Activated CD8-positive, alpha-beta T cell treated with anti-CD3 and anti-CD28 coated beads for 36 hours (primary cell): ENCODE data around the gene PRDM2. TPM values are rescaled to one million over a fixed set of nuclear protein-coding genes. Genes with fewer than 3 reads are reported as not detected.
"Not testable (repeated sequence)": the region's sequence is repeated elsewhere in the genome, so short reads cannot be mapped to it uniquely, and the experiment has no call there.

Experiments
- ATAC-seq: fragments of 200-7000 bp; cut with Tn5 transposase; one replicate; pipeline ENCODE4 v1.10.0; 2021; ENCODE audit warnings: mild to moderate bottlenecking, moderate library complexity
- CTCF ChIA-PET: fragments of 350-600 bp; sonication (Branson Sonifier 250); formaldehyde crosslinking; loops from one replicate; lab custom pipeline; 2021; ENCODE audit warnings: antibody characterized with exemption; lab: Charles Lee
- POLR2A ChIA-PET: fragments of 350-600 bp; sonication (Branson Sonifier 250); formaldehyde crosslinking; loops from one replicate; lab custom pipeline; 2021; ENCODE audit warnings: antibody characterized with exemption; lab: Charles Lee
- DNase-seq: peaks from one replicate; pipeline ENCODE4 v3.0.0-alpha.2; 2020
- H3K27ac Mint-ChIP-seq: one replicate; pipeline ENCODE4 v1.8.0; 2021; ENCODE audit warnings: mild to moderate bottlenecking, mixed read lengths
- H3K27me3 Mint-ChIP-seq: one replicate; pipeline ENCODE4 v1.8.0; 2021; ENCODE audit warnings: mixed read lengths
- H3K36me3 Mint-ChIP-seq: one replicate; pipeline ENCODE4 v1.8.0; 2021; ENCODE audit warnings: low read depth, mixed read lengths
- H3K4me1 Mint-ChIP-seq: one replicate; pipeline ENCODE4 v1.8.0; 2021; ENCODE audit warnings: low read depth, mixed read lengths
- H3K4me3 Mint-ChIP-seq: one replicate; pipeline ENCODE4 v1.8.0; 2021; ENCODE audit warnings: mild to moderate bottlenecking, moderate library complexity, mixed read lengths
- H3K9me3 Mint-ChIP-seq: one replicate; pipeline ENCODE4 v1.8.0; 2021; ENCODE audit warnings: mixed read lengths
- intact Hi-C: fragments of 100-400 bp; cut with micrococcal nuclease; formaldehyde crosslinking; loops from one replicate; pipeline ENCODE4 v1.10.0; 2022
- total RNA-seq, 2 experiments: library from RNA; stranded (reverse); gene quantifications; one replicate each; pipeline ENCODE4 v1.2.3, GENCODE V29; 2021
- TF ChIP-seq, protein P1 (sequence below): fragments of 200-600 bp; IDR thresholded peaks from one replicate; pipeline ENCODE4 v1.8.0; 2022; ENCODE audit warnings: antibody characterized with exemption, mild to moderate bottlenecking

The PRDM2 gene
- total RNA-seq, 2 experiments from 2014 or later, result 41.2 to 43.6 TPM

DNA sequence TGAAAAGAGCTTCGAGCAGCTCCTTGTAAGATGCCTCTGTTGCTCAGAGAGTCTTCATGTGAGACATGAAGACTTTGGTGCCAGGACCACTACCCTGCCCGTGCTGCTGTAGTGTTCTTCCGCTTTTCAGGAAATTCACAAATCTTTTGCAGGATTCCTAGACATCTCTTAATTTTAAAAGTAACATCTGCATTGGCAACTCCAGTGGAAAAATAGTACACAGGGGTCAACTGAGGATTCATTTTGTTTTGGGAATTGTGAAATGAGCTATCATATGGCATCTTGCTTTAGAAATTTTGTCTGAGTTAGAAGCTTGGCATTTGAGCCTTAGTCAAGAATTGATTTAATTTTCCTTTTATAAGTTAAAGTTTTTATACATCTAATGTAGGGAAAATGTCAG lies 7.2 kb downstream of the PRDM2 start:
- H3K4me1 Mint-ChIP-seq, result peaks cover 68% of the 10 kb centered on the region
- ATAC-seq, result no peak
- ChIA-PET CTCF (interaction anchor here (1.5 to 2.7 kb wide), 2 partner anchors 12 to 19 kb away, joined by 3 to 14 read pairs; no protein-coding TSS in a partner anchor), POLR2A (interaction anchor here (0.7 kb wide), 1 partner anchor 17 kb away, joined by 3 read pairs; no protein-coding TSS in a partner anchor)
- H3K4me3 Mint-ChIP-seq, result no peak overlapping the region
- H3K36me3 Mint-ChIP-seq, result peaks cover 22% of the 10 kb centered on the region
- no peaks in the 10 kb centered on the region for H3K9me3 Mint-ChIP-seq
- H3K27ac Mint-ChIP-seq, result no peak overlapping the region
- TF ChIP-seq, protein P1, sequence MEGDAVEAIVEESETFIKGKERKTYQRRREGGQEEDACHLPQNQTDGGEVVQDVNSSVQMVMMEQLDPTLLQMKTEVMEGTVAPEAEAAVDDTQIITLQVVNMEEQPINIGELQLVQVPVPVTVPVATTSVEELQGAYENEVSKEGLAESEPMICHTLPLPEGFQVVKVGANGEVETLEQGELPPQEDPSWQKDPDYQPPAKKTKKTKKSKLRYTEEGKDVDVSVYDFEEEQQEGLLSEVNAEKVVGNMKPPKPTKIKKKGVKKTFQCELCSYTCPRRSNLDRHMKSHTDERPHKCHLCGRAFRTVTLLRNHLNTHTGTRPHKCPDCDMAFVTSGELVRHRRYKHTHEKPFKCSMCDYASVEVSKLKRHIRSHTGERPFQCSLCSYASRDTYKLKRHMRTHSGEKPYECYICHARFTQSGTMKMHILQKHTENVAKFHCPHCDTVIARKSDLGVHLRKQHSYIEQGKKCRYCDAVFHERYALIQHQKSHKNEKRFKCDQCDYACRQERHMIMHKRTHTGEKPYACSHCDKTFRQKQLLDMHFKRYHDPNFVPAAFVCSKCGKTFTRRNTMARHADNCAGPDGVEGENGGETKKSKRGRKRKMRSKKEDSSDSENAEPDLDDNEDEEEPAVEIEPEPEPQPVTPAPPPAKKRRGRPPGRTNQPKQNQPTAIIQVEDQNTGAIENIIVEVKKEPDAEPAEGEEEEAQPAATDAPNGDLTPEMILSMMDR, result no peak
- intact Hi-C loops, result loop anchor here (10.0 kb wide), 1 partner anchor 48 kb away; no protein-coding TSS in a partner anchor
- DNase-seq, result no peak
- no peaks in the 10 kb centered on the region for H3K27me3 Mint-ChIP-seq

DNA sequence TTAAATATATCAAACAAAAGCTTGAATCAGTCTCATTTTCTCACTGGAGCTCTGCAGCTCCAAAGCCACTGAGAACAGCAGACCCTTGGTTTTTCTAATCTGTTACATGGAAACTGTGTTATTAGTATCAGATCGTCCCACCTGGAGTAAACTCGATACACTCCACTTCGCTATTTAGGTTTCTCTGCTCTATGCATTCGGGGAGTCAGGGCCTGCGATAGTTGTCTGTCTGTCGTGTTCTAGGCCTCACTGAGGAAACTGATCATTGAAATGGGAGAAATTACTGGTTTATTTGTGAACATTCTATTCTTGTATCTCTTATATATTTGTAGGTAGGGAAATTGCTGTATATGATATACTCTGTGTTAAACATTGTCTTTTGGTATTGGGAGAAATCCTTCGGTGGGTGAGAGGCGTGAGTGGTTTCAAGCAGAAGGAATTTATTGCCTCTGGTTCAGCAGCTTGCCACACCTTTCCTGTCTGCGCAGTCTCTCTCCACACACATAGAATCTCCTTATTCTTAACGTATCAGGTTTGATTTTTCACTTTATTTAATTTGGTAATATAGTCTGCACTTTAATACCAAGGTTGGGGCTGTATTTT lies 8.5 kb downstream of the PRDM2 start:
- ChIA-PET CTCF (interaction anchor here (1.2 to 2.7 kb wide), 3 partner anchors 11 to 105 kb away, joined by 3 to 14 read pairs (median 3); no protein-coding TSS in a partner anchor), POLR2A (interaction anchor here (1.0 to 1.5 kb wide), 2 partner anchors 9 to 11 kb away, joined by 3 to 7 read pairs; no protein-coding TSS in a partner anchor)
- ATAC-seq (no peak), DNase-seq (no peak)
- Mint-ChIP-seq H3K27ac (peak overlapping the region; percentile 22), H3K9me3 (no peaks in the 10 kb centered on the region), H3K4me3 (no peak overlapping the region), H3K4me1 (peaks cover 68% of the 10 kb centered on the region), H3K27me3 (no peaks in the 10 kb centered on the region), H3K36me3 (peaks cover 18% of the 10 kb centered on the region)
- TF ChIP-seq, protein P1, result no peak
- intact Hi-C loops, result loop anchor here (10.0 kb wide), 1 partner anchor 46 kb away; no protein-coding TSS in a partner anchor

DNA sequence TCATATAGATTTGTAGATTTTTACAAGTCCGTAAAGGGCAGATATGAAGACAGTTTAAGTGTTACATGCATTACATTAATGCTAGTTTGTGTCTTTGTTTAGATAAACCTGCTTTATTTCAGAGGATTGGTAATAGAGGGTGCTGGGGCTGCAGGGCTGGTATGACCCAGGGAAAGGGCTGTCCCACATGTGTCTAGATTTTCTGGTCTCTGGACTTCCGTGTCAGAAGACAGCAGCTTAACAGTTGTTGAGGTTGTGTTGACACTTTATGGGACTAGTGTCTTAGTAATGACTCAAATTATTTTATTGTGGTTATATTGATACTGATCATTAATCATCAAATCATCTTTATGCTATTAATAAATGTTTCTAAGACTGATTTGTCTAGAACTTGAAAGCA lies 10.1 kb downstream of the PRDM2 start:
- ChIA-PET POLR2A (no interaction called here), CTCF (no interaction called here)
- Mint-ChIP-seq H3K36me3 (peaks cover 19% of the 10 kb centered on the region), H3K4me1 (peaks cover 65% of the 10 kb centered on the region), H3K9me3 (no peaks in the 10 kb centered on the region), H3K27ac (no peak overlapping the region), H3K4me3 (no peak overlapping the region), H3K27me3 (no peaks in the 10 kb centered on the region)
- DNase-seq (no peak), ATAC-seq (no peak)
- intact Hi-C loops, result no loop called here
- TF ChIP-seq, protein P1, result no peak

DNA sequence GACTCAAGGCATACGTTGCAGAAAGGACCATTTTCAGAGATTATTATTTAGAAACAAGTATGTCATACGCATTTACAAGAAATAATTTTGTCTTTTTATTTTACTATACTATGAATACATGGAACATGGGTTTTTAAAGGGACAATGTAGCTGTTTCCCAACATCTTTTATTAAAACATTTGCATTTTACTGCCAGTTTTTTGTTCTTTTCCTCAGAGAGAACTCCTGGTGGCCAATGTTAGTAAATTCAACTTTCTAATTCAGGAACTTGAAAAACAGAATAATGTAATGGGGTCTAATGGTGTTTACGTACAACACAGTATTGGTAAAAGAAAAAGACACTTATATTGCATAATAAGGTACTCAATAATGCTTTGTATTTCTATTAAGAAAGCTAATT lies 14.9 kb downstream of the PRDM2 start:
- Mint-ChIP-seq H3K4me1 (peaks cover 61% of the 10 kb centered on the region), H3K36me3 (peaks cover 28% of the 10 kb centered on the region)

DNA sequence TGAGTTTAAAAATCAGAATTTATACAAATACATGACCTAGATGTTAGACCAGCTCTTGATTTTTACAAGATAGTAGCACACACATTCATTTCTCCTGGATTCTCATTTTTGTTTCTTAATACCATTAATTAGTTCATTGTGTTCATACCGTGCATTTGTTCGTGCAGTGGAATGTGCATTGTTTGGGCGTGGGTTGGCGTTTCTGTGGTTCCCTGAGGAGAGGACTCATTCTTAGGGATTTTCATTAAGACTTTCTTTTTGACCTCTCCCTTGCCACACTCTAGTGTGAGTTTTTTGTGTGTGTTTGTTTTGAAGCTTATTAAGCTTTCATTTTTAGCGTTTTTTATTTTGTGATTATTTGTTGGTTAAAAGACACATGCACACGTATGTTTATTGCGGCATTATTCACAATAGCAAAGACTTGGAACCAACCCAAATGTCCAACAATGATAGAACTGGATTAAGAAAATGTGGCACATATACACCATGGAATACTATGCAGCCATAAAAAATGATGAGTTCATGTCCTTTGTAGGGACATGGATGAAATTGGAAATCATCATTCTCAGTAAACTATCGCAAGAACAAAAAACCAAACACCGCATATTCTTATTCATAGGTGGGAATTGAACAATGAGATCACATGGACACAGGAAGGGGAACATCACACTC lies 15.8 kb downstream of the PRDM2 start:
- intact Hi-C loops, DNase-seq, H3K4me3 Mint-ChIP-seq, ATAC-seq, H3K9me3 Mint-ChIP-seq, H3K27ac Mint-ChIP-seq, H3K27me3 Mint-ChIP-seq: not testable (repeated sequence)
- H3K4me1 Mint-ChIP-seq, result peaks cover 59% of the 10 kb centered on the region
- ChIA-PET CTCF (interaction anchor here (2.3 to 3.5 kb wide), 2 partner anchors 10 to 11 kb away, joined by 10 to 27 read pairs; no protein-coding TSS in a partner anchor), POLR2A (interaction anchor here (1.3 kb wide), 1 partner anchor 10 kb away, joined by 3 read pairs; no protein-coding TSS in a partner anchor)
- H3K36me3 Mint-ChIP-seq, result peaks cover 28% of the 10 kb centered on the region

More for the DNA sequence above, 14.9 kb downstream of the PRDM2 start:
- Mint-ChIP-seq H3K4me3 (no peak overlapping the region), H3K27me3 (no peaks in the 10 kb centered on the region), H3K27ac (no peak overlapping the region), H3K9me3 (peaks cover 3% of the 10 kb centered on the region)
- intact Hi-C loops, result no loop called here
- no peak for DNase-seq
- ChIA-PET CTCF (interaction anchor here (2.3 to 3.5 kb wide), 2 partner anchors 10 kb away, joined by 10 to 27 read pairs; no protein-coding TSS in a partner anchor), POLR2A (interaction anchor here (1.3 kb wide), 1 partner anchor 9 kb away, joined by 3 read pairs; no protein-coding TSS in a partner anchor)
- no peak for ATAC-seq
- TF ChIP-seq, protein P1, result no peak
